DMS114 treated with DMSO at 0.1 percent for 48 hours (cell line): ENCODE data around the gene HSPA12A.

Source experiments
- DNase-seq: peaks from one replicate; lab custom pipeline; 2025; ENCODE audit not compliant: unreplicated experiment; lab: John Stamatoyannopoulos, UW

The HSPA12A gene

DNA sequence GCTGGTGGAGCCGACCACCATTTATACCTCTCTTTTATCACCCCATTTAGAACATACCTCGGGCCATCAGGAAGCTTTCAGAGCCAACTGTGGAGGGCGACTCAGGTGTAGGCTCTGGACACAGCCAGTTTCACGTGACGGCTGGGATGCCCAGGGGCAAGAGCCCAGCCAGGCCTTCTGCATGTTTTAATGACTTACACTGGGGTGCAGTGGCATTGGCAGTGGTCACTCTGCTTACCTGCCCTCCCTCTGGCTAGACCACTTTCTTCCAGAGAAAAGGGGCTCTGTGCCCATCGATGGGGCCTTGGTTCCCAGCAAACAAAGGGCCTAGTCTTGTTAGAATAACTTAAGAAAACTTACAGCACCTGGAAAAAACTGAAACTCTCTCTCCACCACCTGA lies 71.7 kb downstream of the HSPA12A start:
- no peak for DNase-seq

DNA sequence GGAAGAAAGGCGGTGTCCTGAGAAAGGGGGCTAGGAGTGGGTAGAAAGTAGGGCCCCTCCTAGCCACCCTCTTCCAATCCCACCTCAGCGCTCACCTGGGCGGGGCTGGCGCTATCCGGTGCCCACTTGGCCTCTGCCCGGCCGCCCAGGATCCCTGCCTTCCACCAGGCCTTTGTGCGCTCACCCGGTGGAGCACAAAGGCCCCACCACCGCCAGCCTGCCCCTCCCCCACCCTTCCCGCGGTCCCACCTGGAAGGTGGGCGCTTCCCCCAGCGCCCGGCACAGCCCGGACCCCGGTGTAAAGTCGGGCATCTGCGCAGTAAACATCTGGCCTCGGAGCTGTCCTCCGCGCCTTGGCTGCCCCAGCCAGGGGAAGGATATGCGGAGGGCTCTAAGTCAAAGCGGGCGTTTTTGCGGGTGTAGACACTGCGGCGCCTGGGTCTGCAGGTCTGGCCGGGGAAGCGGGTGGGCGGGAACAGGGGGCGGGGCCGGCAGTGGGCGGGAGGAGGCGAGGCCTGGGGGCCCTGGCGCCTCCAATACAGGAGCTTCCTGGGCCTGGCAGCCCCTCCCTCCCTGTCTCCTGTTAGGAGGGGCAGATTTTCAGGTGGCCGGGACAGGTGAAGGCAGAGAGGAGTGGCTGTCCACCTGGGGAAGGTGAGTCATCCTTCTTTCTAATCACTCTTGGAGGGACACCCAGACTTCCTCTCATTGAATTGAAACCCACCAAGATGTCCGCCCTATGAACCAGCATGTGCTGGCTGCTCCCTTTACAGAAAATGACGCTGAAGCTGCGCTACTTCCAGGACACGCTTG lies 72.3 kb downstream of the HSPA12A start:
- no peak for DNase-seq

DNA sequence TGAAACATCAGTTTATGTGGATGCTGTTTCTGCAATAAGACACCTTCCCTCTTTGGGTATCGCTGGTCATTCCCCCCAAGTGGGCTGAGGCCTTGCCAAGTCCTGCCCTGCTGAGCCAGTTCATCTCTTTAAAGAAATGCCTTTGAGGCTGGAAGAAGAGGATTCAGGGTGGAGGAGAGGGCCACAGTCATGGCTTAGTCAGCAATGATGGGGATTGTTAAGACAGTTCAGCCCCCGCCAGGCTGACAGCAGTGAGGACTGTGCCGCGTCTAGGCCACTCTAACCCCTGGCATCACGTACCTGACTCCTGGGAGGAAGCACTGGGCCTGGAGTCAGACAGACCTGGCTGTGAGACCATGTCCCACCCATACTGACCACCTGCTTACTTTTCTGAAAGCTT lies 73.3 kb downstream of the HSPA12A start:
- no peak for DNase-seq

DNA sequence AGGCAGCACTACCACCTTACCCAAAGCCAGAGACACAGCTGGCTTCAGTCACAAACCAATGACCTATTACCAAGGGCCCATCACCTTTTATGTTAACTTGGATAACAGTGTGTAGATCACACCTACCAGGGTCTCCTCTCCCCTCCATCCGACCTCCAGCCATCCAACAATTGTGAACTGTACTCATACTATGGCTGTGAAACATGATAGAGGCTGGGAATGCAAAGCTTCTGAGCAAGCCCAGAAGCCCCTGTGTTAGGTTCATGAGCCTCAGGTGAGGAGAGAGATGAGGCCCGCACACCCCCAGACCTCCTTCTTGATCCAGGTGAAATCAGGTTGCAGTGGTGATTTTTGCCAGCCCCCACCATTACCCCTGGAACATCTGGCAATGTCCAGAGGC lies 73.9 kb downstream of the HSPA12A start:
- DNase-seq: no peak

DNA sequence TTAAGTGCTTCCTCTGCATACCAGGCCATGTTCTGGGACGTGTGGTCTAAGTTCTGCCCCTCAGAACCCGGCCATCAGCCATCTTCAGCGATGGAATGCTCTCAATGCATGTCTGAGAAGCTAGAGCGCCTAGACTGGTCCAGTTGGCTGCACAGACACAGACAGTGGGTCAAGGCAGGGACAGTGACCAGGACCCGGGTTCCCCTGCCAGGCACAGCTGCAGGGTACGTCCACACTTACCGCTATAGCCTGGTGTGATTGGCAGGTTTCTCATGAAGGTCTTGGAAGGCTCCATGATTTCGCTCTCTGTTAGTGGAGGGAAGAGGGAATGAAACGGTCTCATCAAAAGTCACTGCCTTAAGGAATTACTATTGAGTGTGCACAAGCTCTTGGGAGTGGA lies 74.3 kb downstream of the HSPA12A start:
- DNase-seq: no peak

DNA sequence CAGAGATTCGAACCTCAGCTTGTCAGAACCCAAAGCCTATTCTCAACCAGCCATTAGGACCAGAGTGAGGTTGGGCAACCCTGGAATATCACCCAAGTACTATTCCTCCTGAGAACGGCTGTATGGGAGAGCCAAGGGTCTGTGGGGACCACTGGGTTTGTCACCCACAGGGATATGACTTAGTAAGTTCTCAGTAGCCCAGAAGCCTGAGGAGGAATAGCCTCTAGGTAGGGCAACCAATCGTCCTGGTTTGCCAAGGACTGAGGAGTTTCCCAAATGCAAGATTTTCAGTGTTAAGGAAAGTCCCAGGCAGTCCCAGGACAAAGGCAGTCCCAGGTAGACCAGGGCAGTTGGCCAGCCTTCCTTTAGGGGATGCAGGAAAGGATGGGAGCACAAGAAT lies 74.9 kb downstream of the HSPA12A start:
- DNase-seq: no peak

DNA sequence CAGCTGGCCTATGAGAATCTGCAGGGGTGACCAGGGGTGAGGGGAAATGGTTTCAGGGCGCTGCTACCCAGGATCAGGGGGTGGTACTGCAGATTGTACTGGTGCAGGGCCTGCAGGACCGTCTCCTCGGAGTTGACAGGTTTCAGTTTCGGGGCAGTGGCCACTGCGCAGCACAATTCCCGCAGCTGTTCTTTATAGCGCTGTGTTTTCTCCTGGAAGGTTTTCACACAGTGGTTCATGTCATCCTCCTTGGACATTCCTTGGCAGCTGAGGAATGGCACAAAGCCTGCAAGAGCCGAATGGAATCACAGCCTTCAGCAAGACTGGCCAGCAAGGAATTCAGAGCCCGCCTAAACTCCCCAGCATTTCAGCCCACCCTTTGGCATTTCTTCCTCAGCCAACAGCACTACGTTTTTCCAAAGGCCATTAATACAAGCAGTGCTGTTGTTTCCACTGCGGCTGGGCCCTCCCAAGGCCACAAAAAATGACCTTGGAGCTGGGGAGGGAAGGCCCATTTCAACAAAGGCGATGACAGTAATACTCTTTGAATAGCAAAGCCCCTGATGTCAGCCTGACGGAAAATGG lies 76.7 kb downstream of the HSPA12A start:
- DNase-seq: no peak

DNA sequence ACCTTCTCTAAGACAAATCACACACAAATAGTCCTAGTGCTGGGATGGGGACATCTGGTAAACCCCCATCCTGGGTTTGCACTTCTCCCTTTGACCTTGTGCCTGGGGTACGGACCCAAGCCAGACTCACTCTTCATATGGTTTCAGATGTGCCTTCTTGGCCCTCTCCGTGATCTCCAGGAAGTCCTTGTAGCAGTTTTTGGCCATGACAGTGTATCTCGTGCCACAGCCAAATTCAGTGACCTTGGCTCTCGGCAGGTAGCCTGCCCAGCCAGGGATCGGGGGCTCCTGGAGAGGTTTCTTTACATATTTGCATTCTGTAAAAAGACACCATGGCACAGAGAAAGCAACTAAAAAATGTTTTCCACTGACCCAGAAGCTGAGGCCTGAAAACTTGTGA lies 77.7 kb downstream of the HSPA12A start:
- no peak for DNase-seq

DNA sequence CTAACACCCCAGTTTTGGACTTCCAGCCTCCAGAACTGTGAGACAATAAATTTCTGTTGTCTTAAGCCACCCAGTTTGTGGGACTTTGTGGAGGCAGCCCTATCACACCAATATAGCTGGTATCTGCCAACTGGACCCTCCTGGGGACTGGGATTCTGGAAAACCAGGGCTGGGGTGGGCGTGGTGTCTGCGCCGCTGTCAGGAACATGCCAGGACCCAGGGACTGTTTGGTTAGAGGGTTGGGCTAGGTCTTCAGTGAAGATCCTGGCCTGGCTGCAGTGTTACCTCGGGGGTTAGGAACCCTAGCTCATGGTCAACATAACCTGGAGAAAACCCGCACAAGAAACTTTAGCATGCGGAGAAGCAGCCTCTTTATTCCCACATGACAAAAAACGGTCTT lies 79.0 kb downstream of the HSPA12A start:
- DNase-seq: no peak

DNA sequence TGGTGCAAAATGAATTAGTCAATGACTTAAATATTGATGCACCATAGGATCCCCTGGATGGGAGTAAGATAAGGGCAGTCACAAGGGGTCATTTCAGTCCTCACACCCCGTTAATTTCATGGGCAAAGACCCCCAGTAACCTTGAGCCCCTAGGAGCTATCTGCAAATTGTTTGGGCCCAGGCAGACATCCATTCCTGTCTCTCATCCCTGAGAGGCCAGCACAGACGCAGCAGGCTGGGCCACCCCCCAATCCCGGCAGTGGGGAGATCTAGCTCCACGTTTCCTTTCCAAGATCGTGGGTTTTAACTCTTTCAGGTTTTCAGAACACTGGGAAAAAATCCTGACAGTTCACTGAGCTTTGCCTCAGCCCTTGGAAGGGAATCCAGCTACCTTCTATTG lies 81.5 kb downstream of the HSPA12A start:
- DNase-seq: no peak

DNA sequence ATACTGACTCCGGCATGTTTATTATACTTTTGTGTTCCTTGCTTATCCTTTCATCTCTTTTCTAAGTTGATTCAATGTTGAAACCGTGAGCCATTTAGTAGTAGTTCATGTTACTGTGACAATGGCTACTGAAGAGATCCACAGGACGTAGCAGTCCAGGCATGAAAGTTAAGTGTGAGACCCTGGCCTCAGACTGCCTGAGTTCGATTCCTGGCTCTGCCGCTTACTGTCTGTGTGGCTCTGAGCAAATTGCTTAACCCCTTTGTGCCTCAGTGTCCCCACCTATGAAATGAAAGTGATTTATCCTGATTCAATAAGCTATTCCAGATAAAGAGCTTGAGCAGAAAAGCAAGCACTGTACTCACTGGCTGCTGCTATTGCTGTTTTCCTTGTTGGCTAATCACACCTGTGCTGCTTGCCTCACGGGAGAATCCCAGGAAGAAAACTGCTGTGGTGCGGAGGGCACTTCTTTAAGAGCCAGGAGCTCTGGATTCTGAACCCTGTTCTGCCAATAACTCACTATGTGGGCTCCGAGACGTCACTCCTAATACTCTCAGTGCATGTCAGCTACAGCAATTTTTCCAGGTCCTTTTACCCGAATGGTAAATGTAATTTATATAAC lies 83.2 kb downstream of the HSPA12A start:
- DNase-seq: no peak

DNA sequence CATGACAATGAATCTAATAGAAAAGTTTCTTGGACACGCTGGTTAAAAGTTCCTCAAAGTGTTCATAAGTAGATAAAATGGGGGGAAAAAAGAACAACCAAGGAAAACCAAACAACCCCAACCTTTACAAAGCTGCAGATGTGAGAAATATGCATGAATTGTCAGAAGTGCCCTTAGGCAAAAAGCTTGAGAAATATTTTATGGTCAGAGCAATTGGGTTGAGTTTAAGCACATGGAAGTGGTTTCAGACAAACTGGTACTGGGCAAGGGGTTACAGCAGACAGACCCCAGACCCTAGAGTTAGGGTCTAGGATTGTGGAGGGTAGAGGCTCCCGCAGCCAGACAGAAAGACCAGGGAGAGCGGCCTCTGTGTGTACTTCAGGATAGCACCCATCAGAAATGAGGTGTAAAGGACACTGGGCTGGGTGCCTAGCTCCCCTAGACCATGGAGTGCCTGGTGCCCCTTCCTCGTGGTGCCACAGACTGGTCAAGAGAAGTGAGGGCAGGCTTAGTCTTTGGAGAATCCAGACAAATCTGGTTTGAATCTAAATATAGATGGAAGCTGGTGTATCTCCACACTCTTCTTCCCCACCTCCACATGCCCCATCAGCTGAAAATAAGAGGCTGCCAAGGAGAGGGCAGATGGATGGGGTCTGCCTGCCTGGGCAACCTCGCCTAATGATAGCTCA lies 84.4 kb downstream of the HSPA12A start:
- DNase-seq: no peak

DNA sequence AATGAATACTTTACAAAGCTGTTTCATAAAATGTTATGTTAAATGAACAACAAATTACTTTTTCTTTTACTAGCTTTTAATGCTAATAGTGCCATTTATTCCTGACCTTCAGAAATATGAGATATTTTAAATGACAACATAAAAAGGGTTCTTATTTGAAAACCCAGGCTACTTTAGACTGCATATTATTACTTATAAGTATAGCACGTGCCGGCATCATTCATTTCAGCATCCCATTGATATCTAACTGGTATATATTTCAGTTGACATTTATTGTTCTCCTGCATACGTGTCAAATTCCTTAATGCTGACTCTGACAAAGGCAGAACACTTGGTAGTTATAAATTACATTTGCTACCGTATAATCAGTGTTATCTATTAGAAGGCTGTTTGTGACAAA lies 86.3 kb downstream of the HSPA12A start:
- DNase-seq: no peak

DNA sequence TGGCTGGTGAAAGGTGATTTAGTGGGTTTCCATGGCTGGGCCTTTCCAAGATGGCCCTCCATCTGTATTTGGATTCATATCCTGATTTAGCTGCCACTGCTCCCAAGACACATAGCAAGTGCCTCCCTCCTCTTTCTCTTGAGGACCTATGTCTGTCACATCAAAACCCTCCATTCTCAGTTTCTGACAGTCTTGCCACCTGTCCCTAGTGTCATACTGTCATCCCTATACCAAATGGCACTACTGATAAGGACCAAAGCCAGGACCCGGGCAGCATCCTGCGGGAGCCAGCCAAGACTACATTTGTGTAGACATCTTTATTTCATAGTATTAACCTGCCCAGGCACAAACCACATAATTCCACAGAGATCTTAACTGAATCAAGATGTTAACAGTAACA lies 86.8 kb downstream of the HSPA12A start:
- DNase-seq: no peak

DNA sequence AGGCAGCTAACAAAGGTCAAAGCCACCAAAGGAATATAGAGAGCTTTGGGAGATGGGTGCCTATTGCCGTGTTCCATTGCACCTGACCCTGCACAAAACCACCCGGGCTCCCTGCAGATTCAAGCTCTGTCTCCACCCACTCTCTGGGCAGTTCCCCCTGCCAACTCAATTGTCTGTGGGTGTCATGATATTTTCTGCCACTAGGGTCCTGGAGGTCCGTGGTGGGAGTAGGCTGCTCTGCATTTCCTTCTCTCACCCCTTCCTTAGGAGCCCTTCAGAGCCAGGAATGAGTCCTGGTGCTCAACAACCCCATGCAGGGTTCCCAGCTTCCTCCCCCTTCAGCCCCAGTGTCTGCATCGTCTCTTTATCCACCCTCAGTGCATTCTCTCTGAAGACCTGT lies 87.5 kb downstream of the HSPA12A start:
- DNase-seq: no peak

DNA sequence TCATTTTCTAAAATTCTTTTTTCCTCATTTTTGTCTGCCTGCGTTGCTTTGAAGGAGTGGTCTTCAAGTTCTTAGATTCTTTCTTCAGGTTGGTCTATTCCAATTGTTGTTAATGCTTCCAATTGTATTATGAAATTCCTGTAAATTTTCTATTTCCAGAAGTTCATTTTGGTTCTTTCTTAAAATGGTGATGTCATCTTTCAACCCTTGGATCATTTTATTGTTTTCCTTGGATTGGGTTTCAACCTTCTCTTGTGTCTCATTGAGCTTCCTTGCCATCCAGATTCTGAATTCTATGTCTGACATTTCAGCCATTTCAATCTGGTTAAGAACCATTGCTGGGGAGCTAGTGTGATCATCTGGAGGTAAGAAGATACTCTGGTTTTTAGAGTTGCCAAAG lies 88.5 kb downstream of the HSPA12A start:
- no peak for DNase-seq

DNA sequence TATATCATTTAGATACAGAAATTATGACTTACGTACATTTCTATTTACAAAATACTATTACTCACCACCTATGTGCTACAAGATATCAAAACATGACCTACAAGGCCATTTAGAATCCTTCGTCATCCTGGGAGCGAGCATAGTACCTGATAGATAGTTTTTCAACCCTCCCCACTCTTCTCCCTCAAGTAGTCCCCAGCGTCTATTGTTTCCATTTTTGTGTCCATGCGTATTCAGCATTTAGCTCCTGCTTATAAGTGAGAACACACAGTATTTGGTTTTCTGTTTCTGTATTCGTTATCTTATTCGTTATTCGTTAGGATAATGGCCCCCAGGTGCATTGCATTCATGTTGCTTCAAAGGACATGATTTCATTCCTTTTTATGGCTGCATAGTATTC lies 93.5 kb downstream of the HSPA12A start:
- DNase-seq: no peak

DNA sequence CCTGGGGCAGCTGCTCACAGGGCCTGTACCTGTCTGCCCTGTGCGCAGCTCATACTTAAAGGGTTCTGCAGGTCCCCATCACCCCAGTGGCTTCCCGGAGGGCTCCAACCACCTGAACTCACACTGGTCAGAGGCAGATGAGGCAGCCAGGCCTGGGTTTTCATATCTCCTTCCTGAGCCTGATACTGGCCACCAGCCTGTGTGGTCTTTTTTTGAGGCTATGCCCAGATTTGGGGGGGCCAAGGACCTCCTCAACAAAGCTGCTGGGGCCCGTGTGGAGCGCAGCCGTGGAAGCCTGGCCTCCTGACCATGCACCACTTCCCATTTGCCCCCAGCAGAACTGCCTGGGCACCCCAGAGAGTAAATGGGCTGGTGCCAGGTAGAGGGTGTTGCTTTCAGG lies 95.9 kb downstream of the HSPA12A start:
- DNase-seq: no peak

DNA sequence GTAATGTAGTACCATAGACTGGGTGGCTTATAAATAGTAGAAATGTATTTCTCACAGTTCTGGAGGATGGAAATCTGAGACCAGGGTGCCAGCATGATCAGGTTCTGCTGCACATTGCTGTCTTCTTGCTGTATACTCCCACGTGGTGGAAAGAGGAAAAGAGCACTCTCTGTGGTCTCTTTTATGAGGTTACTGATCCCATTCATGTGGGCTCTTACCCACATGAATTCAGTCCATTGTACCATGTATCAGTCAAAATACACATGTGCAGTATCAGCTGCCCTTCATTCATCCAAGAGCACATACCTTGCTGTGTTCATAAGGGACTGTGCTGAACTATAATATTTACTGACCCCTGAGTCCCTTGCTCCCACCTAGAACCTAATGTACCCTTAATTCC lies 104.5 kb downstream of the HSPA12A start:
- DNase-seq: no peak

DNA sequence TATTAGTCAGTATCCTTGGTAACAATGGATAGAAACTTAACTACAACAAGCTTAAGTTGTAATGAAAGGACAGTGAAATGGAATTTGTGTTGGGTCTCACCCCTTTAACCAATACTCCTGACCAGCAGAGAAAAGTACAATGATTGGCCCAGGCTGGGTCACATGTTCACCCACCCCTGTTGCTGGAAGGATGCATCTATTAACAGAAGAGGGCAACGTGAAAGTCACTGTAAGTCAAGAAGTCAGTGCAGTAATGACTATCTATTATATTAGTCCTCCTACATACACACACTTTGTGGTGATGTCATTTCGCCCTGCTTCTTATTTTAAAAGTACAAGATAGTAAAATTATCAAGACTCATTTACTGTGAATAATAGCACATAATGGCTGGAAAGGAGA lies 105.4 kb downstream of the HSPA12A start:
- DNase-seq: no peak

DNA sequence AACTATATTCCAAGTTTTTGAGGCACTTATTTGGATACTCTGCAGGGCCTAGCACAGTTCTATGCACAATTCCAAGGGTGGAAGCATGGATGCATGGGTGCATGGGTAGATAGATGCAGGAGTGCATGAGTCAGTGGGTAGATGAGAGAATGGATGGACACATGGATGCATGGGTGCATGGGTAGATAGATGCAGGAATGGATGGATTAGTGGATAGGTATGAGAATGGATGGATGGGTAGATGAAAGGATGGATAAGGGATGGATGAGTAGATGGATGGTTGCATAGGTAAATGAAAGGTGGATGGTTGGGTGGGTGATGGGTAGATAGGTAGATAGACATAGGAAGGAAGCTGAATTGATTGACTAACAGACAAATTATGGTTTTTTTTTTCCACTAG lies 106.0 kb downstream of the HSPA12A start:
- DNase-seq: no peak
